TTC549 (cell line): Measurements from ENCODE around the gene CHST5.
"Not testable (repeated sequence)": the region's sequence is repeated elsewhere in the genome, so short reads cannot be mapped to it uniquely, and the experiment has no call there.

Source experiments
- FAIRE-seq: peaks from 2 replicates; lab custom pipeline; 2012; peaks lifted over from hg19 to GRCh38; lab: Jason Lieb, UNC

The CHST5 gene

GRCh38 chr16:75506107-75506506 lies 29.8 kb downstream of the CHST5 start:
- FAIRE-seq: no peak

- no peak for FAIRE-seq
Observed at GRCh38 chr16:75503801-75504200, 32.1 kb downstream of the CHST5 start.

- no peak for FAIRE-seq
Observed at GRCh38 chr16:75502916-75503605, 32.8 kb downstream of the CHST5 start.

GRCh38 chr16:75501820-75502219 lies 34.1 kb downstream of the CHST5 start:
- not testable (repeated sequence) for FAIRE-seq

- FAIRE-seq: no peak
Observed at GRCh38 chr16:75501359-75501758, 34.5 kb downstream of the CHST5 start.

GRCh38 chr16:75498605-75499322 lies 37.1 kb downstream of the CHST5 start:
- FAIRE-seq: not testable (repeated sequence)

GRCh38 chr16:75497558-75497957 lies 38.4 kb downstream of the CHST5 start:
- FAIRE-seq: no peak

- no peak for FAIRE-seq
Observed at GRCh38 chr16:75495076-75495674, 40.7 kb downstream of the CHST5 start, which contains the start of gene CHST6. TSS of gene CHST6 (minus strand) at chr16:75495441. CDS start at chr16:75479828, 15,613 bp downstream.

GRCh38 chr16:75494661-75495075 lies 41.2 kb downstream of the CHST5 start:
- FAIRE-seq: no peak

- FAIRE-seq: no peak
Observed at GRCh38 chr16:75494184-75494583, 41.7 kb downstream of the CHST5 start.

GRCh38 chr16:75491876-75492275 lies 44.0 kb downstream of the CHST5 start:
- FAIRE-seq: no peak

- FAIRE-seq: no peak
Observed at GRCh38 chr16:75488322-75488721, 47.6 kb downstream of the CHST5 start.

- no peak for FAIRE-seq
Observed at GRCh38 chr16:75486676-75487313, 49.1 kb downstream of the CHST5 start.

GRCh38 chr16:75486014-75486675 lies 49.8 kb downstream of the CHST5 start:
- FAIRE-seq: no peak

GRCh38 chr16:75485230-75486013 lies 50.5 kb downstream of the CHST5 start:
- FAIRE-seq: no peak

GRCh38 chr16:75483222-75483621 lies 52.7 kb downstream of the CHST5 start:
- FAIRE-seq: no peak

GRCh38 chr16:75482434-75483205 lies 53.3 kb downstream of the CHST5 start:
- FAIRE-seq: no peak

- no peak for FAIRE-seq
Observed at GRCh38 chr16:75481475-75481874, 54.4 kb downstream of the CHST5 start.

GRCh38 chr16:75479421-75479990 lies 56.4 kb downstream of the CHST5 start:
- no peak for FAIRE-seq
